ENCODE data around the gene METTL1.
"Not testable (repeated sequence)": the region's sequence is repeated elsewhere in the genome, so short reads cannot be mapped to it uniquely, and the experiment has no call there.

METTL1 gene

DNA sequence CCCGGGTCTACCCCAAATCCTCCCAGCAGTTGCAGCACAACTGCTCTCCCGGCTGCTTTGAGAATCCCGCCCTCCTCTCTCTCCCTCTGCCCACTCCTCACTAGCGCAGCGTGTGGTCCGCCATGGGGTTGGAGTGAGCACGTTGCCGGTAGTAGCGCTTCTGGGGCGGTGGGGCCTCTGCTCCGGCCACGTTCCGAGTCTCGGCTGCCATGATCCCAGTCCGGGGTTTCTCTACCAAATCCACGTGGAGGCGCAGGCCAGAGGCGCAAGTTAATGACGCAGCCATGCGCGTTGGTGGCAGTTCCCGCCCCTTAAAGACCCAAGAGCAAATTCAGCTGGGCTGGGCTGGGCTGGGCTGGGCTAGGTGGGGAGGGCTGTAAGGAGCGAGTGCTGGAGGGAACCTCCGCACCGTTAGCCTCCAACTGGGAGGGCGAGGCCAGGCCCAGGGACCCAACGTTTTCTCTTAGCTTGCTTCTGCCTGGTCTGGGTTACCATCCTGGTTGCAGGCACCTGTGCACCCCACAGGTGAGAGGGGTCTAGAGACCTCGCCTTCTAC, at the start of gene METTL1:
TSS of gene METTL1 (minus strand) at position 233 of the 556 bp plus-strand sequence. CDS start at position 211, 22 bp downstream.
- DNase-seq (ENCODE audit: low read depth, low spot score), result peak; percentile 94

DNA sequence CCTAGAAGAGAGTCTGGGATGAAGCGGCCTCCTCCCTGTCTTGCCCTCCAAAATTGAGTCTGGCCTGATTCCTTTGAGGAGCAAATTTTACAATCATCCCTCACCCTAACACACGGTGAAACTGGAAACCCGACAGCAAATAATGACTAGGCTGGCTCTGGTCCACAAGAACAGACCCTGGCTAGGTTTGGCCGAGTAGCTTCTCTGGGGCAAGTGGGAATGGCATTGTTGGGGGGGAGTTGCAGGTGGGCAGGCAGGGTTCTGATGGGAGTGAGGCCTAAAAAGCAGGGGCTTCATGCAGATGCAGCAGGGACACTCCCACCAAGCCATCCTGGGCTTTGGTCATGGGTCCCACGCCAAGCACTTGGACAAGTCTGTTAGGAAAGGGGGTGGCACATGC, 49.1 kb upstream of the METTL1 start:
- DNase-seq (ENCODE audit: low read depth, low spot score), result not testable (repeated sequence)

DNA sequence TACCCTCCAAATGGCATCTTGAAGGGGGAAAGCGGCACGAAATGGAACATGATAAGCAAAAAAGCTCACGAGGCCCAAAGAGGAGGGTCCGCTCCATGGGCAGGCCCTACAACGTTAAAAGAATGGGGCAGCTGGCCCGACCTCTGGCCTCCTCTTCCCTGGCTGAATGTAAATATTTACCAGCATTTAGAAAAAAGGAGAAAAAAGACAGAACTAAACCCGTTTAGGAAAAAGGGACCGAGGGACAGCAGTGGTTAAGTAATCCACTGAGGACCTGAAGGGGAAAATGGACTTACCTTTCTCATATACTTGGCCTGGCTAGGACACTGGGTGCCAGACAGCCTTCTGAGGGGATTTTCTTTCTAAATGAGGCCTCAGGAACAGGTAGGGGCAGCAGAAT, 48.2 kb upstream of the METTL1 start:
- DNase-seq (ENCODE audit: low read depth, low spot score), result not testable (repeated sequence)

- DNase-seq (ENCODE audit: low read depth, low spot score), result not testable (repeated sequence)
Observed at GRCh38 chr12:57817990-57818331, 46.1 kb upstream of the METTL1 start.

GRCh38 chr12:57817261-57817989, 45.5 kb upstream of the METTL1 start:
- DNase-seq (ENCODE audit: low read depth, low spot score), result no peak

- DNase-seq (ENCODE audit: low read depth, low spot score), result no peak
Observed at GRCh38 chr12:57816855-57817151, 44.9 kb upstream of the METTL1 start.

- DNase-seq (ENCODE audit: low read depth, low spot score), result no peak
Observed at GRCh38 chr12:57816001-57816854, 44.3 kb upstream of the METTL1 start.

GRCh38 chr12:57815177-57816000, 43.5 kb upstream of the METTL1 start:
- DNase-seq (ENCODE audit: low read depth, low spot score), result no peak

DNA sequence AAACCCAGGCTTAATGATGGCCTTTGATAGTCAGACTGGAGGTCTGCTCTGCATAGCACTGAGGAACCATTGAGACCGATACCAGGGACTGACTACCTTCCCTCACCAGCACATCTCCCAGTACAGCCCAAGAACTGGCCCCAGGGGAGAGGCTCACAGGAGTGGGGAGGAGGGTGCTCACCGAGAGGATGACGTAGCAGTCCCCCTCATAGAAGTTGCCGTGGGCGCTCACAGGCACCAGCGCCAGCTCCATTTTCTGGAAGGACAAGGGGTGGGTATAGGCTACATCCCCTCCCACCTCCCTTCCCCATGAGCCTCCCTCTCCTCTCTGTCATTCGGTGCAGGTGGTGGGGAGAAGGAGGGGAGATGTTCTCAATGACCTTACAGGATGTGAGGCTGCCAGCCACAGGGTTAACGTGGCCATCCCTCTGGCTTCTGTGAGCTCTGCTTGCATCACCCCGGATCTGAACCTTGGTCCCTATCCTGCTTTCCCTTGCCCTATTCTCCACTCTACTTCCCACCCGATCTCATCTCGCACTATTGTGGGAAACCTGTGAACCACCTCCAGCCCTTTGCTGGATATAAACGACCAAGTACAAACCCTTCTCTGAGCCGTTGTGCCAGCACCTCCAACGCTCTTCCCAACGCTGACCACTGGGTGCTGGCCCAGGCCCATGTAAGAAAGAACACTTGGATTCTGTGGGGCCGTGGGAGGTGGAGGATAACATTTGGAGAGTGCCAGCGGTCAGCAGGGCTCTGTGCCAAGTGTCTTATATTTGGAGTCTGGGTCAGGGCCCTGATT, 42.3 kb upstream of the METTL1 start:
- DNase-seq (ENCODE audit: low read depth, low spot score), result no peak

DNA sequence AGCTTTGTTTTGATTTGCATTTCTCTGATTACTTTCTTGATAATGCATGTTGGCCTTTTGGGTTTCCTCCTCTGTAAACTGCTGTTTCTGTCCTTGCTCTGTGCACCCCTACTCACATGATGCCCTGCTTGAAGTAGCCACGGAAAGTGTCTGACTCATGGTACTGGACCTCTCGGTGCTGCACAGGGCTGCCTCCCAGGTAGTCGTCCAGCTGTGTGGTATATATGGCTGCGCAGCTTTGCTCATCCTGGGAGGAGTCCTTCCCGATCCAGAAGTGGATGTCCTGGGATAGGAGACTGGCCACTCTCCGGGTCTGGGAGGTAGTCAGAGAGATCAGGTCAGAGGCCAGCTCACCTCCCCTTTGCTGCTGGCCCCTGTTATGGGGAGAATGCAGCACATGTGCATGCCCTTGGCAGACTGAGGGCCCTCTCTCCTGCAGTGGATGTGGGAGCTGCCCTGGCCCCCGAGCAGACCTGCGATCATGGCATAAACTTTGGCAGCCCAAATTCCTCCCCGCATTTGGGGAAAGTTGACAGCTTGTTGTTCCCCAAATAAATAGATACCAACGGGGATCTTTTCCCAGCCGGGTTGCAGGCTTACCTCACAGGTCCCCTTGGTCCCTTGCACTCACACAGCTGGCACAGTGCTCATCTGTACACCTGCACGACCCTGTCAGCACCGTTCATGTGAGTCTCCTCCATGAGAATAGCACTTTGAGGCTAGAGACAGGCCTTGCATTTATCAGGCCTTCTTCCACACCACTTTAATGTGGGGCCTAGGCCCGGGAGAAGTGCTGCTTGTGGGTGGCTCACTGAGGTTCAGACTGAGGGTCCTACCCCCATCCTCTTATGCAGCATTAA, 41.4 kb upstream of the METTL1 start:
- DNase-seq (ENCODE audit: low read depth, low spot score), result no peak

GRCh38 chr12:57811028-57811755, 39.3 kb upstream of the METTL1 start:
- DNase-seq (ENCODE audit: low read depth, low spot score), result no peak

GRCh38 chr12:57810450-57810849, 38.5 kb upstream of the METTL1 start:
- DNase-seq (ENCODE audit: low read depth, low spot score), result no peak

DNA sequence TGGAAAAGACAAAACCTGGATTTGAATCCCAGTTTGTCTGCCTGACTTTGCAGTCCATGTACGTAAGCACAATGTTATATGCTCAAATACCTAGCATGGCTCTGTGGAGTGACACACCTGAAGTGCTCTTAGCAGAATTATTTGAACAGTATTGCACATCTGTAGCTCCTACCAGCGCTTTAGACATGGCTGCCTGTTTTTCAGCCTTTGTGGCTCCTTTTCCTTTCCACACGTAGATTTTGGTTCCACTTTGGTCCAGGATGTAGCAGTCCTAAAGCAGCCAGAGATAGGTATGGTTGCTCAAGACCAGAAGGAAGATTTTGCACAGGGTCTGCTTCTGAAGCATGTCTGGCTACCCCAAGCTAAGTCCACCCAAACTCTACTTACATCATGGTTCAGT, 37.5 kb upstream of the METTL1 start:
- no peak for DNase-seq (ENCODE audit: low read depth, low spot score)

- DNase-seq (ENCODE audit: low read depth, low spot score), result no peak
Observed at GRCh38 chr12:57808351-57808750, 36.4 kb upstream of the METTL1 start.

DNA sequence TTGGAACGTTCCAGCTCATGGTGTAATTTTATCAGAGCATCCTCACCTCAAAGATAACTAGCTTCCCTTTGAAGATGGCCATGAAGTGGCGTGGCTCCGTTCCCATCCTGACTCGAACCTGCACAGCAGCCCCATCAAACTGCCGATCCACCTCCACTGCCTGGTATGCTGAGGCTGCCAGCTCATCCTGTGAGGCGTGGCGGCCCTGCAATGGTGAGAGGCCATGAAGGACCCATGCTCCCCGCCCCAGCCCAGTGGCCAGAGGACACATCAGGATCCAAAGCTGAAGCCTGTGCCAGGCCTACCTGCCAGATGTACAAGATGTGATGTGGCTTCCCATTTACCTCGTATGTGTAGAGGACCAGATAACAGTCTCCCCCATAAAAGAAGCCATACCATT, 35.4 kb upstream of the METTL1 start:
- DNase-seq (ENCODE audit: low read depth, low spot score), result no peak

DNA sequence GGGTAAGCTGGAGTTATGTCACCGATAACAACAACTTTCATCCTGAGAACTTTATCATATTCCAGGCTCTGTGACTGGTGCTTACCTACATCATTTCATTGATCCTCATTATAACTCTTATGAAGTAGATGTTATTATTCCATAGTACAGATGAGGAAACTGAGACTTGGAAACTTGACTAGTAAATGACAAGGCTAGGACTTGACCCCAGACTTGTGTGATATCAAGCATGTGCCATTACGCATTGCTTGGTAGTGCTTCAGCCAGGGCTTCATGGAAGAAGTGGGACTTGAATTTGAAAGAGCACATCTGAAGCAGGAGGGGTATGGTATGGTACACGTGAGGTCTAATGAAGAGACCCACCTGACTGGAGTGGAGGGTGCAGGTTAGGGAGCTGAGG, 34.8 kb upstream of the METTL1 start:
- no peak for DNase-seq (ENCODE audit: low read depth, low spot score)

DNA sequence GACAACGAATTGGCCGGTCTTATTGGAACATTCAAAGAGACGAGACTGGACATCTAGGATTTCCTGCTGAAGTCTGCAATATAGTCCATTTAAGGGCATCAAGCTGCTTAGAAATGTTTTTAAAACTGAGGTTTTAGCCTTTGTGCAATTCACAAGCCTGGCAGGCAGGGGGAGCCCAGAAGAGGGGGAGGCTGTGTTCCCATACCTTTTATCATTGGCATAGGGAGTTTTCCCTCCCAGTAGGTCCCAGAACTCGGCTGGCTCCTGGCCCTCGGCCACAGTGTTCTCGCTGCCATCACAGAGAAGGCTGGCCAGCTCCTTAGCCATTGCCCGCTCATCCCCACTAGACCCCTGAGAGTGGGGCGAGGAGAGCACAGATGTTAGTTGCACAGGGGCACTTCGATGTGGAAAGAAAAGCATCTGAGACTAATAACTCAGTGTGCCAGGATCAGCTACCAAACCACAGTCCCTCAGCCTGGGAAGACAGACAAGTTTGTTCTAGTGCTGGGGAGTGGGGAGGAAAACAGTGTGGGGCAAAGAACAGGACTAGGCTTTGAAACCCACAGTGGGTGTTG, 31.5 kb upstream of the METTL1 start:
- no peak for DNase-seq (ENCODE audit: low read depth, low spot score)

- DNase-seq (ENCODE audit: low read depth, low spot score), result no peak
Observed at GRCh38 chr12:57802607-57803006, 30.7 kb upstream of the METTL1 start.

GRCh38 chr12:57800965-57801364, 29.1 kb upstream of the METTL1 start:
- DNase-seq (ENCODE audit: low read depth, low spot score), result no peak
